CD4-positive, CD25-positive, alpha-beta regulatory T cell (primary cell): Measurements from ENCODE around the gene UBTD2. TPM values are rescaled to one million over a fixed set of nuclear protein-coding genes. Genes with fewer than 3 reads are reported as not detected.

Source experiments
- ATAC-seq, 2 donors: fragments of 150-1000 bp; cut with Tn5 transposase; one replicate each; pipeline ENCODE4 v1.10.0; 2021; ENCODE audit warnings: low read depth in 2 of 2, moderate number of reproducible peaks in 2 of 2, moderate library complexity in 1 of 2
- DNase-seq, 3 donors: peaks; one replicate each; pipeline versions ENCODE4 v3.0.0 to v3.0.0-alpha.2; 2012 to 2022; ENCODE audit warnings: mixed read lengths in 1 of 3
- H3K27ac ChIP-seq: one replicate; pipeline ENCODE4 v1.7.0; 2013; ENCODE audit warnings: mild to moderate bottlenecking, low read length; ENCODE audit not compliant: insufficient read depth, poor library complexity, severe bottlenecking
- H3K27me3 ChIP-seq: one replicate; pipeline ENCODE4 v1.7.0; 2013; ENCODE audit warnings: low read length; ENCODE audit not compliant: control insufficient read depth, insufficient read depth
- H3K36me3 ChIP-seq: one replicate; pipeline ENCODE4 v1.7.0; 2013; ENCODE audit warnings: mild to moderate bottlenecking, low read length, moderate library complexity; ENCODE audit not compliant: control insufficient read depth, insufficient read depth
- H3K4me1 ChIP-seq: 2 replicates; pipeline ENCODE4 v1.7.0; 2013; ENCODE audit warnings: mild to moderate bottlenecking, low read length; ENCODE audit not compliant: insufficient read depth, control insufficient read depth, poor library complexity, severe bottlenecking
- H3K4me3 ChIP-seq: one replicate; pipeline ENCODE4 v1.7.0; 2013; ENCODE audit warnings: low read depth, mild to moderate bottlenecking, low read length, moderate library complexity
- H3K9me3 ChIP-seq, 2 experiments: 1 replicate in 1 of 2; 2 replicates in 1 of 2; pipeline ENCODE4 v1.7.0; 2013; ENCODE audit warnings: low read length in 2 of 2, mild to moderate bottlenecking in 1 of 2, moderate library complexity in 1 of 2; ENCODE audit not compliant: control insufficient read depth in 2 of 2
- H3K27ac Mint-ChIP-seq, 3 donors: one replicate each; pipeline ENCODE4 v1.8.0; 2020 to 2022; ENCODE audit warnings: mild to moderate bottlenecking in 3 of 3, mixed read lengths in 3 of 3, moderate library complexity in 2 of 3
- H3K27me3 Mint-ChIP-seq: one replicate; pipeline ENCODE4 v1.8.0; 2022; ENCODE audit warnings: mild to moderate bottlenecking, mixed read lengths
- H3K36me3 Mint-ChIP-seq: one replicate; pipeline ENCODE4 v1.8.0; 2020; ENCODE audit warnings: mixed read lengths
- H3K4me1 Mint-ChIP-seq, 4 donors: one replicate each; pipeline ENCODE4 v1.8.0; 2020 to 2022; ENCODE audit warnings: mixed read lengths in 4 of 4, mild to moderate bottlenecking in 1 of 4
- H3K4me3 Mint-ChIP-seq, 4 donors: one replicate each; pipeline ENCODE4 v1.8.0; 2020 to 2022; ENCODE audit warnings: mild to moderate bottlenecking in 4 of 4, mixed read lengths in 4 of 4, moderate library complexity in 3 of 4
- H3K9me3 Mint-ChIP-seq, 7 donors: one replicate each; pipeline ENCODE4 v1.8.0; 2020 to 2022; ENCODE audit warnings: mixed read lengths in 7 of 7, mild to moderate bottlenecking in 3 of 7, moderate library complexity in 2 of 7
- polyA plus RNA-seq, 4 donors: library from polyadenylated mRNA; unstranded; fragments of 300-500 nt; fragmentation: Illumina TruSeq; gene quantifications; one replicate each; pipeline ENCODE4 v1.2.3, GENCODE V29; 2021
- total RNA-seq: library from RNA; stranded (reverse); gene quantifications from one replicate; pipeline ENCODE4 v1.2.3, GENCODE V29; 2022

UBTD2 gene
- total and polyA plus RNA-seq, 5 donors from 2014 or later: 2.9 to 3.9 (median 3.4) TPM

DNA sequence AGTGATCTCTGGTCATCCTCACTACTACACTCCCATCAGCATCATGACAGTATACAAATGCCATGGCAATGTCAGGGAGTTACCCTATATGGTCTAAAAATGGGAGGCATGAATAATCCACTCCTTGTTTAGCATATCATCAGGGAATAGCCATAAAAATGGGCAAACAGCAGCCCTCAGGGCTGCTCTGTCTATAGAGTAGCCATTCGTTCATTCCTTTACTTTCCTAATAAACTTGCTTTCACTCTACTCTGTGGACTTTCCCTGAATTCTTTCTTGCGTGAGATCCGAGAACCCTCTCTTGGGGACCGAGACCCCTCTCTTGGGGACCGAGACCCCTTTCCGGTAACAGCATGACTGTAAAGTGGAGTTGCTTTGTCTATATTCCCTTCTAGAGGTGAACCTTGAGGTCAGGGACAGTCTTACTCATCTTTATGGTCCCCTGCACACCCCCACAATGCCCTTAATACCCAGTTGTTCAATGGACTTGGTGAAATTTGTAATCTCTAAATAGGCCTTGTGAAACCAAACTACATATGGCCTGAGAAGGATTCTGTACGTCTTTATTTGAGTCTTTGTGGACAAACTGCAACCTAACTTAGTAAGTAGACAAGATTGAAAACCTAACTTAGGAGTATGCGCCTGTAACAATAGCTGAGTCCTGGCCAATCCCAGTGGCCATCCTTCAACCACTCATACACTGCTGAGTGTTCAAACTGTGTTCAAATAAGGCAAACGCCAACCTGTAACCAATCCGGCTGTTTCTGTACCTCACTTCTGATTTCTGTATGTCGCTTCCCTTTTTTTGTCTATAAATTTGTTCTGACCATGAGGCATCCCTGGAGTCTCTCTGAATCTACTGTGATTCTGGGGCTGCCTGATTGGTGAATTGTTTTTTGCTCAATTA lies 32.3 kb upstream of the UBTD2 start:
- no peaks in the 10 kb centered on the region for H3K36me3 Mint-ChIP-seq
- no peaks in the 10 kb centered on the region for H3K4me1 ChIP-seq
- no peaks in the 10 kb centered on the region for H3K36me3 ChIP-seq
- H3K27me3 Mint-ChIP-seq: peaks cover 27% of the 10 kb centered on the region
- H3K27ac ChIP-seq: no peak overlapping the region
- no peaks in the 10 kb centered on the region for H3K4me1 Mint-ChIP-seq
- no peak overlapping the region for H3K4me3 ChIP-seq
- ATAC-seq: no peak
- no peak for DNase-seq
- no peaks in the 10 kb centered on the region for H3K9me3 ChIP-seq
- H3K27ac Mint-ChIP-seq: no peak overlapping the region
- H3K27me3 ChIP-seq: no peaks in the 10 kb centered on the region
- no peaks in the 10 kb centered on the region for H3K9me3 Mint-ChIP-seq
- no peak overlapping the region for H3K4me3 Mint-ChIP-seq

GRCh38 chr5:172313915-172314314 lies 30.4 kb upstream of the UBTD2 start:
- Mint-ChIP-seq H3K9me3 (no peaks in the 10 kb centered on the region), H3K4me3 (no peak overlapping the region), H3K27me3 (peaks cover 32% of the 10 kb centered on the region), H3K36me3 (no peaks in the 10 kb centered on the region), H3K4me1 (no peaks in the 10 kb centered on the region), H3K27ac (no peak overlapping the region)
- no peaks in the 10 kb centered on the region for H3K27me3 ChIP-seq
- H3K4me1 ChIP-seq: no peaks in the 10 kb centered on the region
- H3K4me3 ChIP-seq: no peak overlapping the region
- ATAC-seq (no peak), DNase-seq (no peak)
- no peaks in the 10 kb centered on the region for H3K9me3 ChIP-seq
- no peaks in the 10 kb centered on the region for H3K36me3 ChIP-seq
- no peak overlapping the region for H3K27ac ChIP-seq

GRCh38 chr5:172312286-172312685 lies 28.7 kb upstream of the UBTD2 start:
- no peak overlapping the region for H3K27ac Mint-ChIP-seq
- no peaks in the 10 kb centered on the region for H3K36me3 Mint-ChIP-seq
- no peaks in the 10 kb centered on the region for H3K27me3 ChIP-seq

DNA sequence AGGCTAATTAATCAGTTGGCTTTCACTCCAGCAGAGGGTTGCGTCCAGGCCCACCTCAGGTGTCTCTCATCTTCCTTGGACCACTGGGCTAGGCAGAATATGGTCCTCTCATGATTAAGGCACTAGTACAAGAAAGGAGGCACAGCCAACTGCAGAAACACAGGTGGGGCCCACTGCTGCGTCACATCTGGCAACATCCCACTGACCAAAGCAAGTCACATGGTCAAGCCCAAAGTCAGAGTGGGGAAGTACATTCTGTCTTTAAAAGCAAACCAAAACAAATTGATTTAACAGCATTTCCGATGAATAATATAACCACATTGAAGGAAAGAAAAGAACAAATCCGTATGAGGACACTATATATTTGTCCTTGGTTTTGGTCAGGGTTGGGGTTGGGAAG lies 28.0 kb upstream of the UBTD2 start:
- Mint-ChIP-seq H3K9me3 (peaks cover 0 to 6% (median 0%) of the 10 kb centered on the region in 7 donors), H3K4me1 (no peaks in the 10 kb centered on the region), H3K36me3 (no peaks in the 10 kb centered on the region), H3K4me3 (no peak overlapping the region), H3K27me3 (peaks cover 37% of the 10 kb centered on the region), H3K27ac (no peak overlapping the region)
- Histone ChIP-seq H3K27ac (no peak overlapping the region), H3K4me1 (no peaks in the 10 kb centered on the region), H3K4me3 (no peak overlapping the region), H3K27me3 (no peaks in the 10 kb centered on the region), H3K36me3 (no peaks in the 10 kb centered on the region), H3K9me3 (no peaks in the 10 kb centered on the region)
- ATAC-seq (no peak), DNase-seq (no peak)

More at GRCh38 chr5:172312286-172312685, 28.7 kb upstream of the UBTD2 start:
- Histone ChIP-seq H3K4me3 (no peak overlapping the region), H3K27ac (no peak overlapping the region), H3K9me3 (no peaks in the 10 kb centered on the region), H3K36me3 (no peaks in the 10 kb centered on the region), H3K4me1 (no peaks in the 10 kb centered on the region)
- Mint-ChIP-seq H3K4me1 (no peaks in the 10 kb centered on the region), H3K4me3 (no peak overlapping the region), H3K9me3 (peaks cover 0 to 3% (median 0%) of the 10 kb centered on the region in 7 donors), H3K27me3 (peaks cover 35% of the 10 kb centered on the region)
- no peak for DNase-seq
- no peak for ATAC-seq

DNA sequence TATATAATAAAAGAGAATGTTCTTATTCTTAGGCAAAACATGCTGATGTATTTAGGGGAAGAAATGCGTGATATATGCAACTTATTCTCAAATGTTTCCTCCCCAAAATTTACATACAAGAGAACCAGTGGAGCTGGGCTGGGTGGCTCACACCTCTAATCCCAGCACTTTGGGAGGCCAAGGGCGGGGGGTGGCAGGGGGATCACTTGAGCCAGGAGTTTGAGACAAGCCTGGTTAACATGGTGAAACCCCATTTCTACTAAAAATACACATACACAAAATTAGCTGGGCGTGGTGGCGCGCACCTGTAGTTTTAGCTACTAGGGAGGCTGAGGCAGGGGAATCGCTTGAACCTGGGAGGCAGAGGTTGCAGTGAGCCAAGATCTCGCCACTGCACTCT lies 27.5 kb upstream of the UBTD2 start:
- H3K4me3 Mint-ChIP-seq: no peak overlapping the region
- no peaks in the 10 kb centered on the region for H3K36me3 Mint-ChIP-seq
- no peaks in the 10 kb centered on the region for H3K36me3 ChIP-seq
- no peak for ATAC-seq
- no peak overlapping the region for H3K27ac ChIP-seq
- no peaks in the 10 kb centered on the region for H3K27me3 ChIP-seq
- no peak for DNase-seq
- peaks cover 43% of the 10 kb centered on the region for H3K27me3 Mint-ChIP-seq
- H3K9me3 Mint-ChIP-seq: peaks cover 0 to 6% (median 0%) of the 10 kb centered on the region in 7 donors
- no peaks in the 10 kb centered on the region for H3K9me3 ChIP-seq
- no peak overlapping the region for H3K27ac Mint-ChIP-seq
- H3K4me1 Mint-ChIP-seq: no peaks in the 10 kb centered on the region
- H3K4me3 ChIP-seq: no peak overlapping the region
- no peaks in the 10 kb centered on the region for H3K4me1 ChIP-seq

DNA sequence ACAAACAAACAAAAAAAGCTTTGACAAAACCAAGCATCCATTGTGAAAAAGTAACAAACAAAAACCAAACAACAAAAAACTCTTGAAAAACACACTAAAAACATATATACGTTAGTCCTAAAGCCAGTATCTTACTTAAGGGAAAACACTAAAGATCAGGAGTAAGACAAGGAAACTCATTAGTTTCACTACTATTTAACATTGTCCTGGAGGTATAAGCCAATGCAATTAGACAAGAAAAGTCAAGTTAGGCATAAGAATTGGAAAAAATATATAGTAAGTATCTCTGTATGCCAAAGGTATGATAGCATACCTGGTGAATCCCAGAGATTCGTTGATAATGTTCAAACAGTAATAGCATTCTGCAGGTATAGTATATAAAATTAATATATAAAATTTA lies 21.8 kb upstream of the UBTD2 start:
- H3K4me3 ChIP-seq: no peak overlapping the region
- peaks cover 9% of the 10 kb centered on the region for H3K27me3 ChIP-seq
- peaks cover 0 to 6% (median 0%) of the 10 kb centered on the region in 7 donors for H3K9me3 Mint-ChIP-seq
- H3K9me3 ChIP-seq: peaks cover 6% of the 10 kb centered on the region in 2 experiments
- no peaks in the 10 kb centered on the region for H3K4me1 ChIP-seq
- H3K27ac Mint-ChIP-seq: no peak overlapping the region
- H3K36me3 Mint-ChIP-seq: no peaks in the 10 kb centered on the region
- H3K27ac ChIP-seq: no peak overlapping the region
- H3K4me3 Mint-ChIP-seq: no peak overlapping the region
- no peaks in the 10 kb centered on the region for H3K36me3 ChIP-seq
- ATAC-seq (no peak), DNase-seq (no peak)
- no peaks in the 10 kb centered on the region for H3K4me1 Mint-ChIP-seq
- H3K27me3 Mint-ChIP-seq: peaks cover 37% of the 10 kb centered on the region

DNA sequence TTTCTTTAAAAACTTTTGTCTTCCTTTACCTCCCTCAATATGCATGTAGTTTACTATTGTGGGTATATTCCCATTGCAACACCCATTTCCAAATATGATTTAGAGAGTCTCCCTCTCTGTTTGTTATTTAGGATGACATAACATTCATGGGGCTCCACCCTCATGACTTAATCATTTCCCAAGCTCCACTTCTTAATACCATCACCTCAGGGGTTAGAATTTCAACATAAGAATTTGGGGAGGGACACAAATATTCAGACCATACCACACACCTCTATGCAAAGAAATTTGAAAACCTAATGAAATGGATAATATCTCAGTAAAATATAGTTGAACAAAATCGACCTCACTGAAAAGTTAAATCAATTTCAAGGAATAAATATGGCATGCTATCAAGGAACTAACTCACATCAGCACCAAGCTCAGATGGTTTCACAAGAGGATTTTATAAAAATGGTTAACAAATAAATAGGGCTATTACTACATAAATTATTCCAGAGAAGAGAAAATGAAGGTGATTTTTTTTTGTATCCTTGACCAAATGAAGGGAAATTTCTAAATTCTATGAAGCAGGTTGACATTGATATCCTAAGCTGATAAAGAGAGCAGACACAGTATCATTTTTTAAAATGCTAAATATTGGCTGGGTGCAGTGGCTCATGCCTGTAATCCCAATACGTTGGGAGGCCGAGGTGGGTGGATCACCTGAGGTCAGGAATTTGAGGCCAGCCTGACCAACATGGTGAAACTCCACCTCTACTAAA lies 20.2 kb upstream of the UBTD2 start:
- Histone ChIP-seq H3K27ac (no peak overlapping the region), H3K4me1 (no peaks in the 10 kb centered on the region), H3K36me3 (no peaks in the 10 kb centered on the region), H3K27me3 (peaks cover 9% of the 10 kb centered on the region), H3K4me3 (no peak overlapping the region), H3K9me3 (peaks cover 6% of the 10 kb centered on the region in 2 experiments)
- Mint-ChIP-seq H3K9me3 (peaks cover 0 to 6% (median 0%) of the 10 kb centered on the region in 7 donors), H3K27ac (no peak overlapping the region), H3K27me3 (peaks cover 41% of the 10 kb centered on the region), H3K4me1 (no peaks in the 10 kb centered on the region), H3K4me3 (no peak overlapping the region), H3K36me3 (no peaks in the 10 kb centered on the region)
- DNase-seq (no peak), ATAC-seq (no peak)
